Heart right ventricle (tissue), 16 donors: ENCODE data around the gene RWDD2A. TPM values are rescaled to one million over a fixed set of nuclear protein-coding genes. Genes with fewer than 3 reads are reported as not detected.

Experiments used
- ATAC-seq, 8 donors: fragments of 200-7000 bp; cut with Tn5 transposase; one replicate each; pipeline ENCODE4 v1.9.1; 2020; ENCODE audit warnings: mild to moderate bottlenecking in 8 of 8, moderate library complexity in 8 of 8, moderate number of reproducible peaks in 1 of 8
- DNase-seq, 2 donors: peaks; one replicate each; pipeline ENCODE4 v3.0.0-alpha.2; 2020
- H3K27ac ChIP-seq, 10 donors: fragments of 200-600 bp; sonication (generic) in 2 of 10; one replicate each; pipeline versions ENCODE4 v1.5.0 to v1.8.0; 2020 to 2022; ENCODE audit warnings: mild to moderate bottlenecking in 3 of 10
- H3K27me3 ChIP-seq, 7 donors: fragments of 200-600 bp; one replicate each; pipeline ENCODE4 v1.8.0; 2021 to 2022; ENCODE audit warnings: mild to moderate bottlenecking in 2 of 7
- H3K36me3 ChIP-seq, 9 donors: fragments of 200-600 bp; sonication (generic) in 1 of 9; one replicate each; pipeline versions ENCODE4 v1.5.0 to v1.8.0; 2020 to 2022; ENCODE audit warnings: mild to moderate bottlenecking in 2 of 9
- H3K4me1 ChIP-seq, 9 donors: fragments of 200-600 bp; sonication (generic) in 1 of 9; one replicate each; pipeline versions ENCODE4 v1.5.0 to v1.8.0; 2020 to 2022; ENCODE audit warnings: mild to moderate bottlenecking in 4 of 9
- H3K4me3 ChIP-seq, 10 donors: fragments of 200-600 bp; sonication (generic) in 2 of 10; one replicate each; pipeline versions ENCODE4 v1.5.0 to v1.8.0; 2020 to 2022; ENCODE audit warnings: mild to moderate bottlenecking in 7 of 10, moderate library complexity in 2 of 10
- H3K9me3 ChIP-seq, 11 donors: fragments of 200-600 bp in 10 of 11; sonication (generic) in 2 of 11; one replicate each; pipeline versions ENCODE4 v1.5.0 to v1.8.0; 2013 to 2022; ENCODE audit warnings: mild to moderate bottlenecking in 2 of 11, control low read depth in 1 of 11, moderate library complexity in 1 of 11
- WGBS, 2 donors: extraction: QIAGEN DNeasy Blood & Tissue Kit; methylation state at CpG; one replicate each; pipeline ENCODE4 v1.1.7; 2013; ENCODE audit warnings: inconsistent platforms in 1 of 2; 5-methylcytosine and 5-hydroxymethylcytosine counted together
- intact Hi-C, 10 donors: fragments of 100-400 bp; cut with DNase I; formaldehyde crosslinking; loops; one replicate each; pipeline versions ENCODE4 v1.11.1 to v1.14.2; 2022
- polyA plus RNA-seq, 2 donors: library from polyadenylated mRNA; stranded (reverse); fragments of 200-250 nt; gene quantifications; one replicate each; pipeline ENCODE4 v1.2.3, GENCODE V29; 2013
- total RNA-seq, 10 donors: library from RNA; stranded (reverse); fragmentation: NEBNext Ultra II Directional in 3 of 10; extraction: Animal tissue kit (Norgen Biotek cat#: 25700) in 3 of 10; gene quantifications; one replicate each; pipeline versions ENCODE4 v1.2.1 to v1.2.4, GENCODE V29; 2021 to 2023
- TF ChIP-seq, protein P1 (sequence below), 9 donors: fragments of 200-600 bp; sonication (generic) in 2 of 9; IDR thresholded peaks; one replicate each; pipeline versions ENCODE4 v1.5.0 to v1.8.0; 2021 to 2022; ENCODE audit warnings: antibody characterized with exemption in 9 of 9, mild to moderate bottlenecking in 5 of 9, moderate library complexity in 1 of 9
- donor health status: Arrhythmogenic right ventricular cardiomyopathy.
- donor health status: ischemic (EF 13 %, LVEDD 7.1; RV severe dilation, severe dysfunction).
- donor health status: healthy with polysubstance abuse.
- donor health status: DM: no; HTN: yes; CAD: no.
- donor health status: DM: no; HTN: no; CAD: no.
- donor health status: ischemic (EF 25% LVEDD 6.9; RV normal size, moderate dysfunction).
- donor health status: ischemic (EF 25% LVEDD 5.7; RV mildly dilated, moderate dysfunction).
- donor health status: healthy.
- donor health status: DM: yes; HTN: yes; CAD: no.
- donor health status: Ischemic cardiomyopathy.
- donor health status: ischemic (EF 35%, LVEDD 5.7; RV mildly dilated, moderate dysfunction).
- donor health status: nonischemic (EF 11% LVEDD 7.7; RV severe dilation, severe dysfunction).
- donor health status: DM: yes; HTN: yes; CAD: no.
- donor health status: PGD.
- donor health status: ischemic (EF 29% LVEDD 5.4; RV normal size, mild dysfunction).
- donor health status: nonischemic (EF 23%, LVEDD 6.1; RV moderate dilation, normal function).

RWDD2A gene
- total and polyA plus RNA-seq, 12 donors = 1.9 to 4.2 (median 3.4) TPM

DNA sequence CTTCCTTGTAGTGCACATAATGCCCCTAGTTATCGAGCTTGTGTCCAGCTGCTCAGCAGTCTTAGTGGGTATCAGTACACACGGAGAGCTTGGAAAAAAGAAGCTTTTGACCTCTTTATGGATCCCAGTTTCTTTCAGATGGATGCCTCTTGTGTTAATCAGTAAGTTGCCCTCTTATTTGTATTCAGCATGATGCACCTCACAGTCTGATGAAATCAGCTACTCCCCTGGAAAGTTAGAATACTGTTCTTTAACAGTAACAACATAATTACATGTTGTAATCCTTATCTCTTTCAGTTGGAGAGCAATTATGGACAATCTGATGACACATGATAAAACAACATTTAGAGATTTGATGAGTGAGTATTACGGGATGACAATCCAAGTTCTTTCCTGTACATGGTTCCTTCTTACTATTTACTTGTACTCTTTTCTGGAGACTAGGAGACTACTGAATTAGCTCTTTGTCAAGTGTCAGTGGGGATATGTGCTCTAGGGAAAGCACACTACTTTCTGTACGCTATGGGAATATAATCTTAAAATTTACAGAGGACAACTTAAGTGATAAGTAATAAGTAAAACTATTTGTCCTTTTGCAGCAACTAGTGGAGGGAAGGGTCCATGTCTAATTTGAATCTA, 39.2 kb upstream of the RWDD2A start:
- ATAC-seq (no peak), DNase-seq (no peak)
- intact Hi-C loops = loop anchor here in 2 of 10 donors (10.0 kb wide), 2 partner anchors 939 to 949 kb away; no protein-coding TSS in a partner anchor
- no peak overlapping the region for H3K4me3 ChIP-seq
- H3K4me1 ChIP-seq = peaks cover 0 to 14% (median 0%) of the 10 kb centered on the region in 9 donors
- TF ChIP-seq, protein P1, sequence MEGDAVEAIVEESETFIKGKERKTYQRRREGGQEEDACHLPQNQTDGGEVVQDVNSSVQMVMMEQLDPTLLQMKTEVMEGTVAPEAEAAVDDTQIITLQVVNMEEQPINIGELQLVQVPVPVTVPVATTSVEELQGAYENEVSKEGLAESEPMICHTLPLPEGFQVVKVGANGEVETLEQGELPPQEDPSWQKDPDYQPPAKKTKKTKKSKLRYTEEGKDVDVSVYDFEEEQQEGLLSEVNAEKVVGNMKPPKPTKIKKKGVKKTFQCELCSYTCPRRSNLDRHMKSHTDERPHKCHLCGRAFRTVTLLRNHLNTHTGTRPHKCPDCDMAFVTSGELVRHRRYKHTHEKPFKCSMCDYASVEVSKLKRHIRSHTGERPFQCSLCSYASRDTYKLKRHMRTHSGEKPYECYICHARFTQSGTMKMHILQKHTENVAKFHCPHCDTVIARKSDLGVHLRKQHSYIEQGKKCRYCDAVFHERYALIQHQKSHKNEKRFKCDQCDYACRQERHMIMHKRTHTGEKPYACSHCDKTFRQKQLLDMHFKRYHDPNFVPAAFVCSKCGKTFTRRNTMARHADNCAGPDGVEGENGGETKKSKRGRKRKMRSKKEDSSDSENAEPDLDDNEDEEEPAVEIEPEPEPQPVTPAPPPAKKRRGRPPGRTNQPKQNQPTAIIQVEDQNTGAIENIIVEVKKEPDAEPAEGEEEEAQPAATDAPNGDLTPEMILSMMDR (IDR thresholded peaks at IDR 0.05) = no peak
- 75 to 86% methylated on average over 4 of the region's 4 CpGs for WGBS, 2 donors
- no peak overlapping the region for H3K27ac ChIP-seq
- H3K27me3 ChIP-seq = no peaks in the 10 kb centered on the region
- H3K36me3 ChIP-seq = peaks cover 0 to 100% (median 34%) of the 10 kb centered on the region in 9 donors
- H3K9me3 ChIP-seq = no peaks in the 10 kb centered on the region

DNA sequence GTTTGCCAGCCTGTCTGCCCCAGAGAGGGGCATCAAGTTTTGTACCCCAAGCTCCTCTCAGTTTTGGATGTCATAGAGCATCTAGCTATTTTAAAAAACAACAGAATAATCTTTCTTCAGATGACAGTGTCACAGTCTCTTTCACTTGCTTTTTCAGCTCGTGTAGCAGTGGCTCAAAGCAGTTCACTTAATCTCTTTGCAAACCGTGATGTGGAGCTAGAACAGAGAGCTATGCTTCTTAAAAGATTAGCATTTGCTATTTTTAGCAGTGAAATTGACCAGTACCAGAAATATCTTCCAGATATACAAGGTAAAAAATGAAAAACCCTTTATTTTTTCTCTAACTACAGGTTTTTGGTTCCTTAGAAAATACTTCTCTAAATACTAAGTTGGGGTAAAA, 37.4 kb upstream of the RWDD2A start:
- H3K4me3 ChIP-seq = no peak overlapping the region
- ATAC-seq (peak in 4 of 8 donors; percentile 57 to 70 (median 62)), DNase-seq (no peak)
- peaks cover 0 to 18% (median 0%) of the 10 kb centered on the region in 9 donors for H3K4me1 ChIP-seq
- WGBS, 2 donors = 38 to 50% methylated on average over 2 of the region's 2 CpGs
- H3K36me3 ChIP-seq = peaks cover 0 to 100% (median 32%) of the 10 kb centered on the region in 9 donors
- H3K9me3 ChIP-seq = no peaks in the 10 kb centered on the region
- H3K27me3 ChIP-seq = no peaks in the 10 kb centered on the region
- H3K27ac ChIP-seq = peak overlapping the region in 7 of 10 donors; percentile 0 to 24 (median 7)
- TF ChIP-seq, protein P1 (IDR thresholded peaks at IDR 0.05) = no peak
- intact Hi-C loops = loop anchor here in 2 of 10 donors (10.0 kb wide), 2 partner anchors 941 to 951 kb away; no protein-coding TSS in a partner anchor

DNA sequence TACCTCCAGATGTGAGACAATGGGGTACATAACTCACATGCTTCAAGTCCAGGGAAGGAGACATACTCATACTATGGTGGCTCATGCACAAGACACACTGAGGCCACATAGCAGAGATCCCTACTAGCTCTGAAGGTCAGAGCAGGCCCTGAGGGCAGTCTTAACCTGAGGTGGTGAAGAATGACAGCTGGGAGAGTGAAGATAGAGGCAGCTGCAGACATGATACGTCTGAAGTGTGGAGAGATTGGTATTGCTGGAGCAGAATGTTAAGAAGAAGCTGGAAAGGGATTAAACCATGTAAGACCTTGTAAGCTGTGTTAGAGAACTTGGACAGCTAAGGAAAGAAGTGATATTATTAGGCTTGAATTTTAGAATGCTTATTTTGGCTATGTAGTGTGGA, 33.0 kb upstream of the RWDD2A start:
- H3K36me3 ChIP-seq = peaks cover 0 to 100% (median 24%) of the 10 kb centered on the region in 9 donors
- intact Hi-C loops = no loop called here
- H3K9me3 ChIP-seq = no peaks in the 10 kb centered on the region
- TF ChIP-seq, protein P1 (IDR thresholded peaks at IDR 0.05) = no peak
- DNase-seq = no peak
- WGBS, 2 donors = 50 to 57% methylated on average over 1 of the region's 1 CpG
- H3K4me3 ChIP-seq = no peak overlapping the region
- no peak overlapping the region for H3K27ac ChIP-seq
- ATAC-seq = peak in 2 of 8 donors; percentile 39 to 65
- H3K4me1 ChIP-seq = peaks cover 0 to 18% (median 0%) of the 10 kb centered on the region in 9 donors
- no peaks in the 10 kb centered on the region for H3K27me3 ChIP-seq

DNA sequence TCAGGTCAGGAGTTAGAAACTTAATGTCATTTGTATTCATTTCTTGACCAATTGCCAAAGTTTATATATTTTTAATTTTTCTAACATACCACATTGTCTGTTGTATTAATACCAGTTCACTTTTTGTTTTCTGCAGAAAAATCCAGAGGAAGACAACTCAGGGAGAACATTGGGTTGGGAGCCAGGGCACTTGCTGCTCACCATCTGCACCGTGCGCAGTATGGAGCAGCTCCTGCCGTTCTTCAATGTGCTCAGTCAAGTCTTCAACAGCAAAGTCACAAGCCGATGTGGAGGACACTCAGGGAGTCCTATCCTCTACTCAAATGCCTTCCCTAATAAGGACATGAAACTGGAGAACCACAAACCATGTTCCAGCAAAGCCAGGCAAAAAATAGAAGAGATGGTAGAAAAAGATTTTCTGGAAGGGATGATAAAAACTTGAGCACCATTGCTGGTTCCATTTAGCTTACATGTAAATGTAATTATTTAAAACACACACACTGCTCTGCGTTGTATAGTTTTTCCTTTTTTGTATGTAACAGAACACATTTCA, 25.4 kb upstream of the RWDD2A start:
- intact Hi-C loops = loop anchor here in 1 of 10 donors (5.0 kb wide), 1 partner anchor 46 kb away; no protein-coding TSS in a partner anchor

More for the DNA sequence above, 25.4 kb upstream of the RWDD2A start:
- TF ChIP-seq, protein P1 (IDR thresholded peaks at IDR 0.05) = no peak
- DNase-seq (no peak), ATAC-seq (no peak)
- Histone ChIP-seq H3K27ac (no peak overlapping the region), H3K36me3 (peaks cover 0 to 100% (median 54%) of the 10 kb centered on the region in 9 donors), H3K4me1 (no peaks in the 10 kb centered on the region), H3K9me3 (no peaks in the 10 kb centered on the region), H3K4me3 (no peak overlapping the region), H3K27me3 (no peaks in the 10 kb centered on the region)
- WGBS, 2 donors = 86 to 89% methylated on average over 5 of the region's 5 CpGs
